Fibroblast of lung (primary cell): ENCODE measurements around the gene MDC1.
"Not testable (repeated sequence)": the region's sequence is repeated elsewhere in the genome, so short reads cannot be mapped to it uniquely, and the experiment has no call there.

Experiments used
- EZH2 ChIP-seq: IDR thresholded peaks from 2 replicates; pipeline ENCODE4 v1.5.1; 2012; ENCODE audit warnings: low read length, control low read depth, mild to moderate bottlenecking; ENCODE audit errors: missing control alignments
- TF ChIP-seq, protein P1 (sequence below), 2 donors: IDR thresholded peaks in 1 of 2; conservative IDR thresholded peaks in 1 of 2; 1 replicate in 1 of 2; 2 replicates in 1 of 2; pipeline ENCODE4 v1.5.1; 2011 to 2012; ENCODE audit warnings: low read length in 2 of 2, control low read depth in 1 of 2, inconsistent platforms in 1 of 2, low read depth in 1 of 2, mild to moderate bottlenecking in 1 of 2

DNA sequence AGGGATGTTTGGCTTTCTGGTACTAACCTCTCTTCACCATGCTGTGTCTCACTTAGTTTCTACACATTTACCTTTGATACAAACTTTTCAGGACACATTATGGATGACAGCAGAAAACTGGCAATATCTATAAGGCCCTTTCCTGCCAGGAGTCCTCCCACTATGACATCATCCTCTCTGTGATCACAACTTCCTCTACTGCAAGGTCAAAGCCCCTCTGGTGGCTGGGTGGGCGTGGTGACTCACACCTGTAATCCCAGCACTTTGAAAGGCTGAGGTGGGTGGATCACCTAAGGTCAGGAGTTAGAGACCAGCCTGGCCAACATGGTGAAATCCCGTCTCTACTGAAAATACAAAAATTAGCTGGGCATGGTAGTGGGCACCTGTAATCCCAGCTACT lies 50.8 kb downstream of the MDC1 start:
- TF ChIP-seq, protein P1, sequence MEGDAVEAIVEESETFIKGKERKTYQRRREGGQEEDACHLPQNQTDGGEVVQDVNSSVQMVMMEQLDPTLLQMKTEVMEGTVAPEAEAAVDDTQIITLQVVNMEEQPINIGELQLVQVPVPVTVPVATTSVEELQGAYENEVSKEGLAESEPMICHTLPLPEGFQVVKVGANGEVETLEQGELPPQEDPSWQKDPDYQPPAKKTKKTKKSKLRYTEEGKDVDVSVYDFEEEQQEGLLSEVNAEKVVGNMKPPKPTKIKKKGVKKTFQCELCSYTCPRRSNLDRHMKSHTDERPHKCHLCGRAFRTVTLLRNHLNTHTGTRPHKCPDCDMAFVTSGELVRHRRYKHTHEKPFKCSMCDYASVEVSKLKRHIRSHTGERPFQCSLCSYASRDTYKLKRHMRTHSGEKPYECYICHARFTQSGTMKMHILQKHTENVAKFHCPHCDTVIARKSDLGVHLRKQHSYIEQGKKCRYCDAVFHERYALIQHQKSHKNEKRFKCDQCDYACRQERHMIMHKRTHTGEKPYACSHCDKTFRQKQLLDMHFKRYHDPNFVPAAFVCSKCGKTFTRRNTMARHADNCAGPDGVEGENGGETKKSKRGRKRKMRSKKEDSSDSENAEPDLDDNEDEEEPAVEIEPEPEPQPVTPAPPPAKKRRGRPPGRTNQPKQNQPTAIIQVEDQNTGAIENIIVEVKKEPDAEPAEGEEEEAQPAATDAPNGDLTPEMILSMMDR (conservative IDR thresholded peaks at IDR 0.05 in 1 of 2, IDR thresholded peaks at IDR 0.05 in 1 of 2; ENCODE audit: low read depth in 1 of 2, low read length in 2 of 2): not testable (repeated sequence)
- TF ChIP-seq EZH2: not testable (repeated sequence)
